ENCODE measurements around the gene NHSL1.

The NHSL1 gene

GRCh38 chr6:138528137-138528536 lies 28.8 kb upstream of the NHSL1 start:
- no peak overlapping the region for H3K9ac ChIP-seq (ENCODE audit: low read length)
- TF ChIP-seq, protein P1, sequence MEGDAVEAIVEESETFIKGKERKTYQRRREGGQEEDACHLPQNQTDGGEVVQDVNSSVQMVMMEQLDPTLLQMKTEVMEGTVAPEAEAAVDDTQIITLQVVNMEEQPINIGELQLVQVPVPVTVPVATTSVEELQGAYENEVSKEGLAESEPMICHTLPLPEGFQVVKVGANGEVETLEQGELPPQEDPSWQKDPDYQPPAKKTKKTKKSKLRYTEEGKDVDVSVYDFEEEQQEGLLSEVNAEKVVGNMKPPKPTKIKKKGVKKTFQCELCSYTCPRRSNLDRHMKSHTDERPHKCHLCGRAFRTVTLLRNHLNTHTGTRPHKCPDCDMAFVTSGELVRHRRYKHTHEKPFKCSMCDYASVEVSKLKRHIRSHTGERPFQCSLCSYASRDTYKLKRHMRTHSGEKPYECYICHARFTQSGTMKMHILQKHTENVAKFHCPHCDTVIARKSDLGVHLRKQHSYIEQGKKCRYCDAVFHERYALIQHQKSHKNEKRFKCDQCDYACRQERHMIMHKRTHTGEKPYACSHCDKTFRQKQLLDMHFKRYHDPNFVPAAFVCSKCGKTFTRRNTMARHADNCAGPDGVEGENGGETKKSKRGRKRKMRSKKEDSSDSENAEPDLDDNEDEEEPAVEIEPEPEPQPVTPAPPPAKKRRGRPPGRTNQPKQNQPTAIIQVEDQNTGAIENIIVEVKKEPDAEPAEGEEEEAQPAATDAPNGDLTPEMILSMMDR (IDR thresholded peaks at IDR 0.05; ENCODE audit: low read depth, low read length), result no peak
- no peak for TF ChIP-seq EZH2phosphoT487 (IDR thresholded peaks at IDR 0.05; ENCODE audit: low read depth)

DNA sequence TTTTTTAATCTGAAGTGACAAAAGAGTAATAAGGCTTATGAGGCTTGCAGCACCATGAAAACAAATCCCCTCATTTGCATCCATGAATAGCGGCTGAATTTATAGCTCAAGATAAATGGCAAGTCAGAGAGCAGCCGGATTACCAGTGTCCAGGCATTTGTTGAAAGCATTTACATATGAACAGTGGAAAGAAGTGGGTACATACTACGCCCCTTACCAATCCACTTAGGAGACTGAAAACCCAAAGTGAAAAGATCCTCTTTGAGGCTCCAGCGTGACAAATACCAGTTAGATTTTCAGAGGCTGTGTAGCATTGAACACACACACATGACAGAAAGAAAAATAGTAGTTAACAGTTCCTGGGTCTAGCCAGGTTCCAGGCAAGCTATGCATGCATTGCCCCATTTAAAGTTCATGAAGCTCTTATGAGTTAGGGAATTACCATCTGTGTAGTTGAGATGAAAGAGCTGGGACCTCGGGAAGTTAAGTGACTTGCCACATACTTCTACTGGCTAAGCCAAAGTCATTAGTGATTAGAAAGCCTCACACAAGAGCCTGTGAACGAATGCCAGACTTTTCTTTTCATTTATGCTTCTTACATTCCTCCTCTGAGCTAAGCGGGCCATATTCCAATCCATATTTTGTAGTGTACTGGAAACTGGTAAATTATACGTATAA lies 28.3 kb upstream of the NHSL1 start:
- no peak overlapping the region for H3K4me3 ChIP-seq (ENCODE audit: low read length)
- no peaks in the 10 kb centered on the region for H3K27me3 ChIP-seq (ENCODE audit: low read depth, low read length)
- H3K36me3 ChIP-seq (replicated peaks; ENCODE audit: low read depth, low read length), result no peaks in the 10 kb centered on the region
- H2AFZ ChIP-seq (ENCODE audit: low read depth, low read length), result no peak overlapping the region
- TF ChIP-seq EZH2phosphoT487 (IDR thresholded peaks at IDR 0.05; ENCODE audit: low read depth), result no peak
- TF ChIP-seq, protein P1 (IDR thresholded peaks at IDR 0.05; ENCODE audit: low read depth, low read length), result no peak
- H3K9ac ChIP-seq (ENCODE audit: low read length), result no peak overlapping the region
- no peaks in the 10 kb centered on the region for H4K20me1 ChIP-seq (ENCODE audit: insufficient read depth, low read length)
- no peaks in the 10 kb centered on the region for H3K79me2 ChIP-seq (ENCODE audit: low read length)
- no peaks in the 10 kb centered on the region for H3K4me1 ChIP-seq (ENCODE audit: low read length)
- no peak overlapping the region for H3K27ac ChIP-seq (ENCODE audit: low read length)
- no peak overlapping the region for H3K4me2 ChIP-seq (ENCODE audit: low read length)
- H3K9me3 ChIP-seq (ENCODE audit: insufficient read depth, low read length), result no peaks in the 10 kb centered on the region

More at GRCh38 chr6:138528137-138528536, 28.8 kb upstream of the NHSL1 start:
- Histone ChIP-seq H3K27me3 (ENCODE audit: low read depth, low read length) (no peaks in the 10 kb centered on the region), H3K36me3 (replicated peaks; ENCODE audit: low read depth, low read length) (no peaks in the 10 kb centered on the region), H4K20me1 (ENCODE audit: insufficient read depth, low read length) (no peaks in the 10 kb centered on the region), H3K4me3 (ENCODE audit: low read length) (no peak overlapping the region), H3K4me1 (ENCODE audit: low read length) (no peaks in the 10 kb centered on the region), H3K79me2 (ENCODE audit: low read length) (no peaks in the 10 kb centered on the region), H3K27ac (ENCODE audit: low read length) (no peak overlapping the region), H2AFZ (ENCODE audit: low read depth, low read length) (no peak overlapping the region), H3K4me2 (ENCODE audit: low read length) (no peak overlapping the region), H3K9me3 (ENCODE audit: insufficient read depth, low read length) (no peaks in the 10 kb centered on the region)

- Histone ChIP-seq H3K9ac (ENCODE audit: low read length) (no peak overlapping the region), H3K4me2 (ENCODE audit: low read length) (no peak overlapping the region), H3K27ac (ENCODE audit: low read length) (no peak overlapping the region), H3K4me1 (ENCODE audit: low read length) (no peaks in the 10 kb centered on the region), H4K20me1 (ENCODE audit: insufficient read depth, low read length) (no peaks in the 10 kb centered on the region), H3K9me3 (ENCODE audit: insufficient read depth, low read length) (no peaks in the 10 kb centered on the region), H3K27me3 (ENCODE audit: low read depth, low read length) (no peaks in the 10 kb centered on the region), H3K4me3 (ENCODE audit: low read length) (no peak overlapping the region), H2AFZ (ENCODE audit: low read depth, low read length) (no peak overlapping the region), H3K36me3 (replicated peaks; ENCODE audit: low read depth, low read length) (no peaks in the 10 kb centered on the region), H3K79me2 (ENCODE audit: low read length) (no peaks in the 10 kb centered on the region)
- TF ChIP-seq, protein P1 (IDR thresholded peaks at IDR 0.05; ENCODE audit: low read depth, low read length), result no peak
- TF ChIP-seq EZH2phosphoT487 (IDR thresholded peaks at IDR 0.05; ENCODE audit: low read depth), result no peak
Observed at GRCh38 chr6:138526822-138527235, 27.5 kb upstream of the NHSL1 start.

DNA sequence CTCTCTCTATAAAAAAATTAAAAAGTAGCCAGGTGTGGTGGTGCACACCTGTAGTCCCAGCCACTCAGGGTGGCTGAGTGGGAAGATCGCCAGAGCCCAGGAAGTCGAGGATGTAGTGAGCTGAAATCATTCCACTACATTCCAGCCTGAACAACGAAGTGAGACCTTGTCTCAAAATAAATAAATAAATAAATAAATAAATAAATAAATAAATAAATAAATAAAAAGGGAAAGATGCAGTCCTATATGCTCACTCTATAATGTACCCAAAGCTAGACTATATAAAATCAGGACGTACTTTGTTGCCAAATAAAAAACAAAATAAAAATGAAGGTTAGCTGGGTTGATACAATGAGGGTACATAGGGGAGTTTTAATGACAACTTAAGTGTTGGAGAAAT lies 26.1 kb upstream of the NHSL1 start:
- H3K9ac ChIP-seq (ENCODE audit: low read length), result no peak overlapping the region
- H2AFZ ChIP-seq (ENCODE audit: low read depth, low read length), result no peak overlapping the region
- H3K4me3 ChIP-seq (ENCODE audit: low read length), result no peak overlapping the region
- H3K4me2 ChIP-seq (ENCODE audit: low read length), result no peak overlapping the region
- no peak overlapping the region for H3K27ac ChIP-seq (ENCODE audit: low read length)
- TF ChIP-seq EZH2phosphoT487 (IDR thresholded peaks at IDR 0.05; ENCODE audit: low read depth), result no peak
- TF ChIP-seq, protein P1 (IDR thresholded peaks at IDR 0.05; ENCODE audit: low read depth, low read length), result no peak
- no peaks in the 10 kb centered on the region for H4K20me1 ChIP-seq (ENCODE audit: insufficient read depth, low read length)
- no peaks in the 10 kb centered on the region for H3K9me3 ChIP-seq (ENCODE audit: insufficient read depth, low read length)
- H3K27me3 ChIP-seq (ENCODE audit: low read depth, low read length), result no peaks in the 10 kb centered on the region
- no peaks in the 10 kb centered on the region for H3K4me1 ChIP-seq (ENCODE audit: low read length)
- no peaks in the 10 kb centered on the region for H3K36me3 ChIP-seq (replicated peaks; ENCODE audit: low read depth, low read length)
- H3K79me2 ChIP-seq (ENCODE audit: low read length), result no peaks in the 10 kb centered on the region

Measured in OCI-LY3 (cell line).